Measurements from ENCODE around the gene TOP1. TPM values are rescaled to one million over a fixed set of nuclear protein-coding genes. Genes with fewer than 3 reads are reported as not detected.

The TOP1 gene
- total RNA-seq = 102 and 110 TPM in 2 replicates
- long read RNA-seq, partial matches to known transcripts = 34 of 36 reads
- long read RNA-seq, other reads (novel, unspliced or antisense) = 2 of 36 reads

DNA sequence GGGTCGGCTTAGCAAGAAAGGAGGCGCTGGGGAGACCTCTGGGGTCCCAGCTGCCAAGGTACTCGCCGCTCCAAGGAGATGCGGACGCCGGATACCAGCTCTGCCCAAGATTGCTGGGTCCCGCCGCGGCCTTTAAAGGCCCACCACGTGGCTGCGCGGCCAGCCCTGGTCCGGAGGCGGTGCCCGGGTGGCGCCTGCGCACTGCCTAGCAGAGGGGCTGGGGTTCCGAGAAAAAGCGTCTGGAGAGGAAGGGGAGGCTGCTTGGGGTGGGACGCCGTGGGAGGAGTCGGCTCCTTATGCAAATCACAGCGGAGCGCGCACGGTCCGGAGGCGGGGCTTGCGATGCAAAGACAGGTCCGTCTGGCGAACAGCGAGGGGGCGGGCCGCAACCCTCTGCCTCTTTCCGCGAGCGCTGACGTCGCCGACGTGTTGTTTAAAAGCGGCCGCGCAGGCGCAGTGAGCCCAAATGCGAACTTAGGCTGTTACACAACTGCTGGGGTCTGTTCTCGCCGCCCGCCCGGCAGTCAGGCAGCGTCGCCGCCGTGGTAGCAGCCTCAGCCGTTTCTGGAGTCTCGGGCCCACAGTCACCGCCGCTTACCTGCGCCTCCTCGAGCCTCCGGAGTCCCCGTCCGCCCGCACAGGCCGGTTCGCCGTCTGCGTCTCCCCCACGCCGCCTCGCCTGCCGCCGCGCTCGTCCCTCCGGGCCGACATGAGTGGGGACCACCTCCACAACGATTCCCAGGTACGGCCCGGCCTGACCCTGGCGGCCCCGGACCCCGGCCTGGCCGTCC, at the start of gene TOP1:
Gene TOP1, plus strand, starts transcription at position 464 of the 791 bp plus-strand sequence. Its CDS starts 246 bp downstream, at position 710.
- Mint-ChIP-seq H3K36me3 (ENCODE audit: low read depth) (peaks cover 2% of the 10 kb centered on the region), H3K4me1 (peaks cover 49% of the 10 kb centered on the region), H3K27me3 (ENCODE audit: low read depth) (no peaks in the 10 kb centered on the region), H3K4me3 (peak within 1 kb of the TSS; percentile 96), H3K27ac (ENCODE audit: unreplicated experiment) (peak within 1 kb of the TSS; percentile 100), H3K9me3 (no peaks in the 10 kb centered on the region)
- TF ChIP-seq CTCF (conservative IDR thresholded peaks at IDR 0.05) = no peak
- DNase-seq (ENCODE audit: low read depth, low spot score) = peak; percentile 99

- DNase-seq (ENCODE audit: low read depth, low spot score) = no peak
- Mint-ChIP-seq H3K4me1 (no peaks in the 10 kb centered on the region), H3K9me3 (peaks cover 8% of the 10 kb centered on the region), H3K36me3 (ENCODE audit: low read depth) (peaks cover 8% of the 10 kb centered on the region), H3K4me3 (no peak overlapping the region), H3K27ac (ENCODE audit: unreplicated experiment) (no peak overlapping the region), H3K27me3 (ENCODE audit: low read depth) (peaks cover 16% of the 10 kb centered on the region)
- no peak for TF ChIP-seq CTCF (conservative IDR thresholded peaks at IDR 0.05)
Measured at GRCh38 chr20:40979247-40979646, 49.4 kb upstream of the TOP1 start.

DNA sequence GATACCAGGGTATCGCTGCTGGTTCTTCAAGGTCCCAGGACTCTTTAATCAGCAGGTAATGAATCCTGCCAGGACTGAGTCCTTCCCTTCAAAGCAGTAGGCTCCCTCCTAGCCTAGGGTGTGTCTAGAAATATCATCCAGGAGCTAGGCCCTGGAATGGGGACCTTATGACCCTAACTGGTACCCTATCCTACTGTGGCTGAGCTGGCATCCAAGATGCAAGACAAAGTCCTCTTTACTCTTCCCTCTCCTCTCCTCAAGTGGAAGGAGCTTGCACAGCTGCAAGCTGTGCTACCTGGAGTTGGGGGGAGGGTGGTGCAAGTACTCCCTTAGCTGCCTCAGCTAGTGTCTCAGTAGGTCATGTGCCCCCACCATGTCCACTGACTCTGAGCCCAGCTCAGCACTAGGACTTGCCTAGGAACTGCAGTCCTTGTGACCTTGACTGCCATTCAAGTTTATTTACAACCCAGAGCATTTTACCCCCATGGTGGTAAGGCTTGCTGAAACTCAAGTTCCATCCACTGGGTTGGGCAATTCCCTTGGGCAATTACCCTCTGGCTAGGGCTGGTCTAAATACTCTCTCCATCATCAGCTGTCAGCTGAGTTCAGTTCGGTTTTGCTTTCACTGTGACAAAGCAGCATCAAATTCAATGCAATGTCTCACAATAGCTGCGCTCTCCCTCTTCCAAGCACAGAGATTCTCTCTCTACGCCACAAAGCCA, 48.4 kb upstream of the TOP1 start:
- no peak for DNase-seq (ENCODE audit: low read depth, low spot score)

DNA sequence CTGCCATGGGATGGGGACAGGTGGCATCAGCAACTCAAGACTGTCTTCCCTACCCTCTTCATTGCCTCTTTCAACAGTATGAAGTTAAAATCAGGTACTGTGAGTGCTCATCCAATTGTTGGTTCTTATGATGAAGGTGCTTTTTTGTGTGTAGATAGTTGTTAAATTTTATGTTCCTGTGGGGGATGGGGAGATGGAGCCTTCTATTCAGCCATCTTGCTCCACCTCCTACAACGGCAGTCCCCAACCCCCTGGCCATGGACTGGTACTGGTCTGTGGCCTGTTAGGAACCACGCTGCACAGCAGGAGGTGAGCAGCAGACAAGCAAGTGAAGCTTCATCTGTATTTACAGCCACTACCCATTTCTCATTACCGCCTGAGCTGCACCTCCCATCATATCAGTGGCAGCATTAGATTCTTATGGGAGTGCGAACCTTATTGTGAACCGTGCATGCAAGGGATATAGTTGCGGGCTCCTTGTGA, 47.8 kb upstream of the TOP1 start:
- Mint-ChIP-seq H3K4me1 (no peaks in the 10 kb centered on the region), H3K27ac (ENCODE audit: unreplicated experiment) (no peak overlapping the region), H3K36me3 (ENCODE audit: low read depth) (peaks cover 8% of the 10 kb centered on the region), H3K9me3 (peaks cover 8% of the 10 kb centered on the region), H3K27me3 (ENCODE audit: low read depth) (peaks cover 4% of the 10 kb centered on the region), H3K4me3 (no peak overlapping the region)
- TF ChIP-seq CTCF (conservative IDR thresholded peaks at IDR 0.05) = no peak
- DNase-seq (ENCODE audit: low read depth, low spot score) = no peak

More for the DNA sequence above, 48.4 kb upstream of the TOP1 start:
- no peak overlapping the region for H3K4me3 Mint-ChIP-seq
- H3K36me3 Mint-ChIP-seq (ENCODE audit: low read depth) = peaks cover 8% of the 10 kb centered on the region
- no peaks in the 10 kb centered on the region for H3K4me1 Mint-ChIP-seq
- peaks cover 8% of the 10 kb centered on the region for H3K9me3 Mint-ChIP-seq
- no peak overlapping the region for H3K27ac Mint-ChIP-seq (ENCODE audit: unreplicated experiment)
- no peak for TF ChIP-seq CTCF (conservative IDR thresholded peaks at IDR 0.05)
- peaks cover 9% of the 10 kb centered on the region for H3K27me3 Mint-ChIP-seq (ENCODE audit: low read depth)

DNA sequence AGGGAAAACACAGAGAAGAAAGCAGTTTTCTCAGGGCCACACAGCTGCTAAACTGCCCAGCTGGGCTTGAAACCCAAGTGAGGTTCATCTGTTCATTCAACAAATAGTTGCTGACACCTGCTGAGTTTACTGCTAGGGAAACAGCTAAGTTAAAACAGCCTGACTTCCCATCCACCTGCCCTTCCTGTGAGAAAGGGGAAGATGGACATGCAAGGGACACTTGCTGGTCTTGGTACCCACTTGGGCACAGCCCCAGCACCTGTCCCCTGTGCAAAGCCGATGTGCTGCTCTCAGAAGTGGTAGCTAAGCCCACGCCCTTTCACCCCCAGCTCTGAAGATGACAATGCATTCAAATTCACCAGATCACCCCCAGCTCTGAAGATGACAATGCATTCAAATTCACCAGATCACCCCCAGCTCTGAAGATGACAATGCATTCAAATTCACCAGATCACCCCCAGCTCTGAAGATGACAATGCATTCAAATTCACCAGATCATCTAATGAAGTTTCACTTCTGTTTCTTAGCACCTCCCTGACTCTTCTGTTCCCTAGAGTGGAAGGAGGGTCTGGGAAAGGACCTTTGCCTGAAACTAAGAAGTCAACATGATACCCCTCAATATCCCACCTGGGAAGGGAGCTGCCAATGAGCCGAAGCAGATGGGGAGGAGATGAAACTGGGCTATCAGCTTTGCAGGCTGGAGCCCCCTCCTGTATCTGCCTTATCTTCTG, 46.0 kb upstream of the TOP1 start:
- H3K36me3 Mint-ChIP-seq (ENCODE audit: low read depth) = peaks cover 2% of the 10 kb centered on the region
- no peaks in the 10 kb centered on the region for H3K4me1 Mint-ChIP-seq
- H3K27me3 Mint-ChIP-seq (ENCODE audit: low read depth) = no peaks in the 10 kb centered on the region
- H3K4me3 Mint-ChIP-seq = no peak overlapping the region
- TF ChIP-seq CTCF (conservative IDR thresholded peaks at IDR 0.05) = no peak
- peaks cover 4% of the 10 kb centered on the region for H3K9me3 Mint-ChIP-seq
- H3K27ac Mint-ChIP-seq (ENCODE audit: unreplicated experiment) = no peak overlapping the region
- no peak for DNase-seq (ENCODE audit: low read depth, low spot score)

Measured in neural crest cell (in vitro differentiated cells).